Heart right ventricle (tissue), 16 donors: Measurements from ENCODE around the gene BCL2L15. TPM values are rescaled to one million over a fixed set of nuclear protein-coding genes. Genes with fewer than 3 reads are reported as not detected.

ENCODE experiments used
- ATAC-seq, 8 donors: fragments of 200-7000 bp; cut with Tn5 transposase; one replicate each; pipeline ENCODE4 v1.9.1; 2020; ENCODE audit warnings: mild to moderate bottlenecking in 8 of 8, moderate library complexity in 8 of 8, moderate number of reproducible peaks in 1 of 8
- DNase-seq, 2 donors: peaks; one replicate each; pipeline ENCODE4 v3.0.0-alpha.2; 2020
- H3K27ac ChIP-seq, 10 donors: fragments of 200-600 bp; sonication (generic) in 2 of 10; one replicate each; pipeline versions ENCODE4 v1.5.0 to v1.8.0; 2020 to 2022; ENCODE audit warnings: mild to moderate bottlenecking in 3 of 10
- H3K27me3 ChIP-seq, 7 donors: fragments of 200-600 bp; one replicate each; pipeline ENCODE4 v1.8.0; 2021 to 2022; ENCODE audit warnings: mild to moderate bottlenecking in 2 of 7
- H3K36me3 ChIP-seq, 9 donors: fragments of 200-600 bp; sonication (generic) in 1 of 9; one replicate each; pipeline versions ENCODE4 v1.5.0 to v1.8.0; 2020 to 2022; ENCODE audit warnings: mild to moderate bottlenecking in 2 of 9
- H3K4me1 ChIP-seq, 9 donors: fragments of 200-600 bp; sonication (generic) in 1 of 9; one replicate each; pipeline versions ENCODE4 v1.5.0 to v1.8.0; 2020 to 2022; ENCODE audit warnings: mild to moderate bottlenecking in 4 of 9
- H3K4me3 ChIP-seq, 10 donors: fragments of 200-600 bp; sonication (generic) in 2 of 10; one replicate each; pipeline versions ENCODE4 v1.5.0 to v1.8.0; 2020 to 2022; ENCODE audit warnings: mild to moderate bottlenecking in 7 of 10, moderate library complexity in 2 of 10
- H3K9me3 ChIP-seq, 11 donors: fragments of 200-600 bp in 10 of 11; sonication (generic) in 2 of 11; one replicate each; pipeline versions ENCODE4 v1.5.0 to v1.8.0; 2013 to 2022; ENCODE audit warnings: mild to moderate bottlenecking in 2 of 11, control low read depth in 1 of 11, moderate library complexity in 1 of 11
- WGBS, 2 donors: extraction: QIAGEN DNeasy Blood & Tissue Kit; methylation state at CpG; one replicate each; pipeline ENCODE4 v1.1.7; 2013; ENCODE audit warnings: inconsistent platforms in 1 of 2; 5-methylcytosine and 5-hydroxymethylcytosine counted together
- intact Hi-C, 10 donors: fragments of 100-400 bp; cut with DNase I; formaldehyde crosslinking; loops; one replicate each; pipeline versions ENCODE4 v1.11.1 to v1.14.2; 2022
- polyA plus RNA-seq, 2 donors: library from polyadenylated mRNA; stranded (reverse); fragments of 200-250 nt; gene quantifications; one replicate each; pipeline ENCODE4 v1.2.3, GENCODE V29; 2013
- total RNA-seq, 10 donors: library from RNA; stranded (reverse); fragmentation: NEBNext Ultra II Directional in 3 of 10; extraction: Animal tissue kit (Norgen Biotek cat#: 25700) in 3 of 10; gene quantifications; one replicate each; pipeline versions ENCODE4 v1.2.1 to v1.2.4, GENCODE V29; 2021 to 2023
- TF ChIP-seq, protein P1 (sequence below), 9 donors: fragments of 200-600 bp; sonication (generic) in 2 of 9; IDR thresholded peaks; one replicate each; pipeline versions ENCODE4 v1.5.0 to v1.8.0; 2021 to 2022; ENCODE audit warnings: antibody characterized with exemption in 9 of 9, mild to moderate bottlenecking in 5 of 9, moderate library complexity in 1 of 9
- donor health status: Arrhythmogenic right ventricular cardiomyopathy.
- donor health status: ischemic (EF 13 %, LVEDD 7.1; RV severe dilation, severe dysfunction).
- donor health status: healthy with polysubstance abuse.
- donor health status: DM: no; HTN: yes; CAD: no.
- donor health status: DM: no; HTN: no; CAD: no.
- donor health status: ischemic (EF 25% LVEDD 6.9; RV normal size, moderate dysfunction).
- donor health status: ischemic (EF 25% LVEDD 5.7; RV mildly dilated, moderate dysfunction).
- donor health status: healthy.
- donor health status: DM: yes; HTN: yes; CAD: no.
- donor health status: Ischemic cardiomyopathy.
- donor health status: ischemic (EF 35%, LVEDD 5.7; RV mildly dilated, moderate dysfunction).
- donor health status: nonischemic (EF 11% LVEDD 7.7; RV severe dilation, severe dysfunction).
- donor health status: DM: yes; HTN: yes; CAD: no.
- donor health status: PGD.
- donor health status: ischemic (EF 29% LVEDD 5.4; RV normal size, mild dysfunction).
- donor health status: nonischemic (EF 23%, LVEDD 6.1; RV moderate dilation, normal function).

BCL2L15 gene
- total and polyA plus RNA-seq, 12 donors, result 0.05 to 0.28 (median 0.09) TPM; not detected in 3

DNA sequence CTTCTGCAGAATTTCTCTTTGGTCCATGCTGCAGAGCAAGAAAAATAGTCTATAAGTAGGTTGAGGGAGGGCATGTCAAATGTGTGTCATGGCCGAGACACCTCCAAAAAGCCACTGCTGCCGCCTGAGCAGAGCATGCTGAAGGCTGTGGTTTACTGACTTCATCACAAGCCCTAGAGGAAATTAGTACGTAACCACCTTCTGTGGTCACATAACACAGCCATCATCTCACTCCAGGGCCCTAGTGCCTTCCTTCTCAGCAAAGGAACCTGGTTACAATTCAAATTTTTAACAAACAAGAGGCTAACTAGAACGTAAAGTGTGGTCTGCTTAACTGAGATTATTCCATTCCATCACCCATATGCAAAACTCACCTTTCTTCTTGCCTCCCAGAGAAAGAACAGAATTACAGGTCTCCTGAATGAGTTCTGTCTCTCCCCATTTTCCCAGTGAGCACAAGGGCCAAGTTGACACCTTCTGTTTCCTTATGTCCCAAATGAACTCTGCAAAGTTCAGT lies 15.7 kb downstream of the BCL2L15 start, which contains the start of gene PTPN22:
PTPN22 (minus strand) TSS at position 116 of the 517 bp plus-strand sequence.
- DNase-seq (peak; percentile 11 to 17), ATAC-seq (peak in 6 of 8 donors; percentile 63 to 83 (median 80))
- peak within 1 kb of the TSS in 4 of 10 donors; percentile 4 to 90 (median 40) for H3K27ac ChIP-seq
- WGBS, 2 donors, result 83 to 89% methylated on average over 4 of the region's 4 CpGs
- H3K4me3 ChIP-seq, result peak within 1 kb of the TSS in 3 of 10 donors; percentile 11 to 54 (median 13)
- no peaks in the 10 kb centered on the region for H3K9me3 ChIP-seq
- TF ChIP-seq, protein P1, sequence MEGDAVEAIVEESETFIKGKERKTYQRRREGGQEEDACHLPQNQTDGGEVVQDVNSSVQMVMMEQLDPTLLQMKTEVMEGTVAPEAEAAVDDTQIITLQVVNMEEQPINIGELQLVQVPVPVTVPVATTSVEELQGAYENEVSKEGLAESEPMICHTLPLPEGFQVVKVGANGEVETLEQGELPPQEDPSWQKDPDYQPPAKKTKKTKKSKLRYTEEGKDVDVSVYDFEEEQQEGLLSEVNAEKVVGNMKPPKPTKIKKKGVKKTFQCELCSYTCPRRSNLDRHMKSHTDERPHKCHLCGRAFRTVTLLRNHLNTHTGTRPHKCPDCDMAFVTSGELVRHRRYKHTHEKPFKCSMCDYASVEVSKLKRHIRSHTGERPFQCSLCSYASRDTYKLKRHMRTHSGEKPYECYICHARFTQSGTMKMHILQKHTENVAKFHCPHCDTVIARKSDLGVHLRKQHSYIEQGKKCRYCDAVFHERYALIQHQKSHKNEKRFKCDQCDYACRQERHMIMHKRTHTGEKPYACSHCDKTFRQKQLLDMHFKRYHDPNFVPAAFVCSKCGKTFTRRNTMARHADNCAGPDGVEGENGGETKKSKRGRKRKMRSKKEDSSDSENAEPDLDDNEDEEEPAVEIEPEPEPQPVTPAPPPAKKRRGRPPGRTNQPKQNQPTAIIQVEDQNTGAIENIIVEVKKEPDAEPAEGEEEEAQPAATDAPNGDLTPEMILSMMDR (IDR thresholded peaks at IDR 0.05), result no peak
- no peaks in the 10 kb centered on the region for H3K36me3 ChIP-seq
- H3K27me3 ChIP-seq, result no peaks in the 10 kb centered on the region
- intact Hi-C loops, result no loop called here
- H3K4me1 ChIP-seq, result peaks cover 0 to 63% (median 0%) of the 10 kb centered on the region in 9 donors

- ATAC-seq (no peak), DNase-seq (no peak)
- TF ChIP-seq, protein P1 (IDR thresholded peaks at IDR 0.05), result no peak
- peaks cover 0 to 63% (median 0%) of the 10 kb centered on the region in 9 donors for H3K4me1 ChIP-seq
- no peaks in the 10 kb centered on the region for H3K27me3 ChIP-seq
- WGBS, 2 donors, result 88 to 94% methylated on average over 3 of the region's 3 CpGs
- peak overlapping the region in 2 of 10 donors; percentile 13 to 54 for H3K4me3 ChIP-seq
- H3K27ac ChIP-seq, result peak overlapping the region in 1 of 10 donors; percentile 90
- intact Hi-C loops, result no loop called here
- H3K36me3 ChIP-seq, result no peaks in the 10 kb centered on the region
- no peaks in the 10 kb centered on the region for H3K9me3 ChIP-seq
Observed at GRCh38 chr1:113870778-113871177, 16.6 kb downstream of the BCL2L15 start.

GRCh38 chr1:113868387-113869083 lies 18.8 kb downstream of the BCL2L15 start:
- TF ChIP-seq, protein P1 (IDR thresholded peaks at IDR 0.05), result no peak
- no peak for DNase-seq
- no peaks in the 10 kb centered on the region for H3K36me3 ChIP-seq
- H3K27ac ChIP-seq, result peak overlapping the region in 1 of 10 donors; percentile 39
- no peaks in the 10 kb centered on the region for H3K27me3 ChIP-seq
- H3K4me3 ChIP-seq, result no peak overlapping the region
- peaks cover 0 to 49% (median 0%) of the 10 kb centered on the region in 9 donors for H3K4me1 ChIP-seq
- H3K9me3 ChIP-seq, result no peaks in the 10 kb centered on the region
- ATAC-seq, result no peak
- WGBS, 2 donors, result 94 to 95% methylated on average over 4 of the region's 4 CpGs
- intact Hi-C loops, result no loop called here

DNA sequence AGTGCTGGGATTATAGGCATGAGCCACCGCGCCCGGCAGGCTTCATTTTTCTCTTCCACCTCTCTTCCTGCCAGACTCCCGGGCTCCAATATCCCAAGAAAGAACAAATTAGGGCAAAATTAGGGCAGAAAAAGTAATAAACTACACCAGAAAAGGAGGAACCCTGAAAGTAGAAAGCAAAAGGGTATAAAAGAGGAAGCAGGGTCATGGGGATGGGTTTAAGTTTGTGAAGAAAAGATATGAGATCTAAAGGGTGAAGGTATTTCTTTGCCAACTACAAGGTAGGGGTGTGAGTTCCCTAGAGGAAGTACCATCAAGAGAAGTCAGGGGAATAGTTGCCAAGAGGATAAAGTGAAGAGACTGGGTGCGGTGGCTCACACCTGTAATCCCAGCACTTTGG lies 25.7 kb downstream of the BCL2L15 start:
- no peak for ATAC-seq
- no peak for DNase-seq

More for the DNA sequence above, 25.7 kb downstream of the BCL2L15 start:
- Histone ChIP-seq H3K9me3 (no peaks in the 10 kb centered on the region), H3K27ac (peak overlapping the region in 1 of 10 donors; percentile 69), H3K36me3 (no peaks in the 10 kb centered on the region), H3K4me3 (no peak overlapping the region), H3K4me1 (peaks cover 0 to 50% (median 0%) of the 10 kb centered on the region in 9 donors), H3K27me3 (peaks cover 0 to 3% (median 0%) of the 10 kb centered on the region in 7 donors)
- TF ChIP-seq, protein P1 (IDR thresholded peaks at IDR 0.05), result no peak
- WGBS, 2 donors, result 88 to 96% methylated on average over 5 of the region's 5 CpGs
- intact Hi-C loops, result no loop called here
